Right lobe of liver (tissue), 6 donors: ENCODE measurements around the gene TGFBR1. TPM values are rescaled to one million over a fixed set of nuclear protein-coding genes. Genes with fewer than 3 reads are reported as not detected.
A peak's percentile ranks its signal among the peaks of the same experiment; 100 is the strongest.

Experiments
- ATAC-seq, 4 donors: fragments of 200-7000 bp; cut with Tn5 transposase; one replicate each; pipeline ENCODE4 v1.9.1; 2020; ENCODE audit warnings: mild to moderate bottlenecking in 4 of 4, moderate library complexity in 4 of 4
- DNase-seq, 3 donors: peaks; one replicate each; pipeline ENCODE4 v3.0.0-alpha.2; 2020
- H3K27ac ChIP-seq, 3 donors: fragments of 200-600 bp; one replicate each; pipeline ENCODE4 v1.8.0; 2022
- H3K27me3 ChIP-seq, 2 donors: fragments of 200-600 bp; one replicate each; pipeline ENCODE4 v1.8.0; 2022
- H3K36me3 ChIP-seq, 4 donors: fragments of 200-600 bp; sonication (generic) in 1 of 4; one replicate each; pipeline versions ENCODE4 v1.5.1 to v1.8.0; 2017 to 2022; ENCODE audit warnings: control low read depth in 1 of 4
- H3K4me1 ChIP-seq, 4 donors: fragments of 200-600 bp; sonication (generic) in 1 of 4; one replicate each; pipeline versions ENCODE4 v1.5.1 to v1.8.0; 2017 to 2022; ENCODE audit warnings: control low read depth in 1 of 4
- H3K4me3 ChIP-seq, 3 donors: fragments of 200-600 bp; one replicate each; pipeline ENCODE4 v1.8.0; 2022
- H3K9me3 ChIP-seq, 4 donors: fragments of 200-600 bp; sonication (generic) in 1 of 4; one replicate each; pipeline versions ENCODE4 v1.5.1 to v1.8.0; 2017 to 2022; ENCODE audit warnings: control low read depth in 1 of 4
- CTCF ChIP-seq, 4 donors: fragments of 200-600 bp in 3 of 4; fragments of 450-650 bp in 1 of 4; IDR thresholded peaks; one replicate each; pipeline versions ENCODE4 v1.5.1 to v1.8.0; 2016 to 2022; ENCODE audit warnings: antibody characterized with exemption in 4 of 4, mild to moderate bottlenecking in 2 of 4
- POLR2A ChIP-seq: fragments of 450-650 bp; IDR thresholded peaks from one replicate; pipeline ENCODE4 v1.6.1; 2017; ENCODE audit warnings: antibody characterized with exemption, mild to moderate bottlenecking
- WGBS: methylation state at CpG from one replicate; pipeline ENCODE4 v1.1.6; 2018; ENCODE audit warnings: low coverage, low lambda C conversion rate; ENCODE audit not compliant: insufficient coverage; ENCODE audit errors: missing lambda C conversion rate; 5-methylcytosine and 5-hydroxymethylcytosine counted together
- intact Hi-C, 2 donors: fragments of 100-400 bp; cut with DNase I; formaldehyde crosslinking; loops; one replicate each; pipeline versions ENCODE4 v1.11.2 to v1.14.1; 2022
- total RNA-seq, 6 experiments: library from RNA; depleted of rRNA in 2 of 6; stranded (reverse); fragments of >200 nt in 2 of 6; fragmentation: NEBNext Ultra II Directional in 3 of 6; extraction: Animal tissue kit (Norgen Biotek cat#: 25700) in 3 of 6; gene quantifications; one replicate each; pipeline versions ENCODE4 v1.1.0 to v1.2.4, GENCODE V29; 2016 to 2023
- donor health status: DM: no; HTN: yes; CAD: no.
- donor health status: DM: no; HTN: no; CAD: no.
- donor health status: DM: no; HTN: no; CAD: no.
- donor health status: DM: no; HTN: yes; CAD: no.
- donor health status: DM: no; HTN: yes; CAD: no.

The TGFBR1 gene
- total RNA-seq, 6 experiments from 2014 or later = 9.6 to 26.4 (median 13.4) TPM

- intact Hi-C loops = loop anchor here in 1 of 2 donors (10.0 kb wide), 1 partner anchor 165 kb away; no protein-coding TSS in a partner anchor
- Histone ChIP-seq H3K4me3 (no peak overlapping the region), H3K9me3 (no peaks in the 10 kb centered on the region), H3K27me3 (no peaks in the 10 kb centered on the region), H3K27ac (no peak overlapping the region), H3K36me3 (peaks cover 0 to 5% (median 2%) of the 10 kb centered on the region in 4 donors), H3K4me1 (no peaks in the 10 kb centered on the region)
- no peak for ATAC-seq
- 90% methylated on average over 4 of the region's 5 CpGs for WGBS
- TF ChIP-seq CTCF (IDR thresholded peaks at IDR 0.05) (no peak), POLR2A (no peak)
- no peak for DNase-seq
These were observed 35.0 kb downstream of the TGFBR1 start for GRCh38 chr9:99139868-99140267.

- DNase-seq = no peak
- Histone ChIP-seq H3K4me1 (no peaks in the 10 kb centered on the region), H3K27me3 (no peaks in the 10 kb centered on the region), H3K9me3 (no peaks in the 10 kb centered on the region), H3K36me3 (peaks cover 0 to 6% (median 3%) of the 10 kb centered on the region in 4 donors), H3K4me3 (no peak overlapping the region), H3K27ac (no peak overlapping the region)
- peak; percentile 75 to 81 (median 80) for ATAC-seq
- WGBS = 75% methylated on average over 2 of the region's 2 CpGs
- TF ChIP-seq CTCF (IDR thresholded peaks at IDR 0.05) (peak; percentile 61 to 84 (median 76)), POLR2A (no peak)
- intact Hi-C loops = loop anchor here in 1 of 2 donors (10.0 kb wide), 1 partner anchor 166 kb away; no protein-coding TSS in a partner anchor
These were observed 35.9 kb downstream of the TGFBR1 start for GRCh38 chr9:99140685-99141314.

- TF ChIP-seq CTCF (IDR thresholded peaks at IDR 0.05) (no peak), POLR2A (no peak)
- WGBS = 77% methylated on average over 4 of the region's 5 CpGs
- H3K4me3 ChIP-seq = no peak overlapping the region
- ATAC-seq (no peak), DNase-seq (no peak)
- intact Hi-C loops = loop anchor here in 1 of 2 donors (10.0 kb wide), 1 partner anchor 167 kb away; no protein-coding TSS in a partner anchor
- no peak overlapping the region for H3K27ac ChIP-seq
- H3K36me3 ChIP-seq = peaks cover 0 to 6% (median 3%) of the 10 kb centered on the region in 4 donors
- H3K27me3 ChIP-seq = no peaks in the 10 kb centered on the region
- no peaks in the 10 kb centered on the region for H3K9me3 ChIP-seq
- H3K4me1 ChIP-seq = no peaks in the 10 kb centered on the region
These were observed 36.9 kb downstream of the TGFBR1 start for GRCh38 chr9:99141849-99142248.

- no peaks in the 10 kb centered on the region for H3K27me3 ChIP-seq
- no peak for TF ChIP-seq POLR2A
- no peak for TF ChIP-seq CTCF (IDR thresholded peaks at IDR 0.05)
- ATAC-seq (no peak), DNase-seq (no peak)
- no peak overlapping the region for H3K27ac ChIP-seq
- no peak overlapping the region for H3K4me3 ChIP-seq
- H3K4me1 ChIP-seq = no peaks in the 10 kb centered on the region
- 94% methylated on average over 4 of the region's 4 CpGs for WGBS
- H3K36me3 ChIP-seq = peaks cover 0 to 9% (median 3%) of the 10 kb centered on the region in 4 donors
- no peaks in the 10 kb centered on the region for H3K9me3 ChIP-seq
- intact Hi-C loops = loop anchor here in 1 of 2 donors (10.0 kb wide), 1 partner anchor 167 kb away; no protein-coding TSS in a partner anchor
These were observed 37.4 kb downstream of the TGFBR1 start for GRCh38 chr9:99142275-99142674.
